GM23338 (cell line): ENCODE measurements around the gene TERT. TPM values are rescaled to one million over a fixed set of nuclear protein-coding genes. Genes with fewer than 3 reads are reported as not detected.

Experiments
- ATAC-seq: fragments of 200-7000 bp; cut with Tn5 transposase; 3 replicates; pipeline ENCODE4 v1.9.1; 2020
- DNase-seq: peaks from one replicate; pipeline ENCODE4 v3.0.0-alpha.2; 2015; ENCODE audit warnings: low spot score
- H2AFZ ChIP-seq: fragments of 200-600 bp; sonication (generic); 2 replicates; pipeline ENCODE4 v1.8.0; 2016; ENCODE audit warnings: antibody characterized with exemption, mild to moderate bottlenecking, moderate library complexity
- H3F3A ChIP-seq: fragments of 200-600 bp; sonication (generic); replicated peaks from 2 replicates; pipeline ENCODE4 v1.8.0; 2017; ENCODE audit warnings: antibody characterized with exemption, mixed run types, low read depth
- H3K27ac ChIP-seq: fragments of 200-600 bp; sonication (generic); 2 replicates; pipeline ENCODE4 v1.6.1; 2016; ENCODE audit warnings: low read depth
- H3K27me3 ChIP-seq: fragments of 200-600 bp; sonication (generic); 2 replicates; pipeline ENCODE4 v1.8.0; 2016; ENCODE audit warnings: mild to moderate bottlenecking, mixed run types, moderate library complexity; ENCODE audit not compliant: insufficient read depth
- H3K36me3 ChIP-seq: fragments of 200-600 bp; sonication (generic); 2 replicates; pipeline ENCODE4 v1.8.0; 2016; ENCODE audit warnings: mild to moderate bottlenecking; ENCODE audit not compliant: insufficient read depth
- H3K4me1 ChIP-seq: fragments of 200-600 bp; sonication (generic); 2 replicates; pipeline ENCODE4 v1.8.0; 2016; ENCODE audit warnings: mild to moderate bottlenecking, moderate library complexity; ENCODE audit not compliant: insufficient read depth
- H3K4me2 ChIP-seq: fragments of 200-600 bp; sonication (generic); 2 replicates; pipeline ENCODE4 v1.7.1; 2017; ENCODE audit warnings: mixed run types
- H3K4me3 ChIP-seq: fragments of 200-600 bp; sonication (generic); 2 replicates; pipeline ENCODE4 v1.6.1; 2016; ENCODE audit warnings: mixed run types
- H3K79me2 ChIP-seq: fragments of 200-600 bp; sonication (generic); replicated peaks from 2 replicates; pipeline ENCODE4 v1.8.0; 2017; ENCODE audit warnings: mild to moderate bottlenecking; ENCODE audit not compliant: insufficient read depth
- H3K9me2 ChIP-seq: fragments of 200-600 bp; sonication (generic); 2 replicates; pipeline ENCODE4 v1.8.0; 2017; ENCODE audit not compliant: insufficient read depth
- H4K20me1 ChIP-seq: fragments of 200-600 bp; sonication (generic); replicated peaks from 2 replicates; pipeline ENCODE4 v1.8.0; 2017; ENCODE audit warnings: mild to moderate bottlenecking; ENCODE audit not compliant: insufficient read depth
- H3K27ac Mint-ChIP-seq: 2 replicates; pipeline ENCODE4 v1.8.0; 2020; ENCODE audit warnings: inconsistent platforms, mild to moderate bottlenecking, moderate library complexity, mixed read lengths
- H3K27me3 Mint-ChIP-seq: 3 replicates; pipeline ENCODE4 v1.8.0; 2022; ENCODE audit warnings: low read depth, mild to moderate bottlenecking, moderate library complexity, mixed read lengths, inconsistent platforms; ENCODE audit not compliant: insufficient read depth, poor library complexity
- H3K36me3 Mint-ChIP-seq: 3 replicates; pipeline ENCODE4 v1.8.0; 2021; ENCODE audit warnings: low read depth, mild to moderate bottlenecking, inconsistent platforms, moderate library complexity, mixed read lengths
- H3K4me1 Mint-ChIP-seq: 3 replicates; pipeline ENCODE4 v1.8.0; 2020; ENCODE audit warnings: mild to moderate bottlenecking, inconsistent platforms, mixed read lengths
- H3K4me3 Mint-ChIP-seq: 3 replicates; pipeline ENCODE4 v1.8.0; 2021; ENCODE audit warnings: moderate library complexity, mild to moderate bottlenecking, inconsistent platforms, mixed read lengths
- H3K9me3 Mint-ChIP-seq: 3 replicates; pipeline ENCODE4 v1.8.0; 2020; ENCODE audit warnings: moderate library complexity, mild to moderate bottlenecking, inconsistent platforms, mixed read lengths
- ETS1 ChIP-seq: IDR thresholded peaks from 2 replicates; pipeline ENCODE4 v1.6.1; 2016; ENCODE audit warnings: antibody characterized with exemption
- EZH2 ChIP-seq: fragments of 200-600 bp; sonication (generic); IDR thresholded peaks from one replicate; pipeline ENCODE4 v1.8.0; 2017; ENCODE audit warnings: antibody characterized with exemption, mild to moderate bottlenecking, low read depth; ENCODE audit not compliant: unreplicated experiment
- EZH2phosphoT487 ChIP-seq: fragments of 200-600 bp; sonication (generic); IDR thresholded peaks from one replicate; pipeline ENCODE4 v1.8.1; 2018; ENCODE audit warnings: antibody characterized with exemption; ENCODE audit not compliant: unreplicated experiment
- JUNB ChIP-seq: IDR thresholded peaks from one replicate; pipeline ENCODE4 v1.6.1; 2016; ENCODE audit warnings: antibody characterized with exemption; ENCODE audit not compliant: unreplicated experiment
- NANOG ChIP-seq: IDR thresholded peaks from 2 replicates; pipeline ENCODE4 v1.6.1; 2016; ENCODE audit warnings: antibody characterized with exemption, borderline replicate concordance
- POLR2AphosphoS5 ChIP-seq: IDR thresholded peaks from 2 replicates; pipeline ENCODE4 v1.6.1; 2016; ENCODE audit warnings: antibody characterized with exemption, low read depth
- REST ChIP-seq: IDR thresholded peaks from one replicate; pipeline ENCODE4 v1.6.1; 2018; ENCODE audit warnings: antibody characterized with exemption; ENCODE audit not compliant: unreplicated experiment
- ZNF331 ChIP-seq: fragments of 250-450 bp; sonication (Bioruptor Pico); IDR thresholded peaks from 2 replicates; pipeline ENCODE4 v1.5.0; 2020; ENCODE audit warnings: low read depth, mild to moderate bottlenecking, moderate library complexity
- ZNF462 ChIP-seq: fragments of 250-450 bp; sonication (Bioruptor Pico); IDR thresholded peaks from 2 replicates; pipeline ENCODE4 v1.5.0; 2020; ENCODE audit warnings: mild to moderate bottlenecking, moderate library complexity
- polyA plus RNA-seq: library from polyadenylated mRNA; unstranded; fragments of >200 nt; fragmentation: Nextera tagmentation; extraction: Ambion mirVana; gene quantifications from 2 replicates; pipeline ENCODE4 v1.2.1, GENCODE V29; 2016
- total RNA-seq: library from RNA; depleted of rRNA; stranded (reverse); fragments of >200 nt; shearing (Covaris generic); gene quantifications from 2 replicates; pipeline ENCODE4 v1.2.3, GENCODE V29; 2014

The TERT gene
- total and polyA plus RNA-seq, 2 experiments from 2014 or later: 9.8 to 46.4 TPM

- no peak for TF ChIP-seq EZH2
- no peak for TF ChIP-seq ZNF462
- TF ChIP-seq NANOG: no peak
These were observed 16.0 kb downstream of the TERT start (continued) for GRCh38 chr5:1278656-1279442.

DNA sequence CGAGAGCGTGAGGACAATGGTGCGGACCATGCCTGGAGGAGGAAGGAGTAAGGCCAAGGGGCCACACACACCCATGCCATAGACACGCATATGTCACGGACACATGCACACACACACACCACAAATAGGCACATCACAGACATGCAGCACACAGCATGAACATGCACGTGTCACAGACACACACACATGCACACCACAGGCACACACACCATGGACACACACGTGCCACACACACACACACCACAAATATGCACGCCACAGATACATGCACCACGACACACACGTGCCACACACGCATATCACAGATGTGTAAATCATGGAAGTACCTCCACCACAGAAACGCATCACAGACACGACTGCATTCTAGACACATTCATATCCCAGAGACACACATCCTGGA is 16.7 kb downstream of the TERT start:
- H3K4me3 ChIP-seq: no peak overlapping the region
- 0 out of 2 replicates have a peak, but pooled peaks cover 5% of the 10 kb centered on the region for H3K36me3 ChIP-seq
- no peaks in the 10 kb centered on the region for H3K9me2 ChIP-seq
- H3K27ac ChIP-seq: no peak overlapping the region
- no peak for ATAC-seq
- Mint-ChIP-seq H3K36me3 (peaks cover 27% of the 10 kb centered on the region), H3K4me1 (no peaks in the 10 kb centered on the region), H3K4me3 (no peak overlapping the region), H3K27ac (no peak overlapping the region), H3K9me3 (no peaks in the 10 kb centered on the region; the same call in 2 of the 3 replicates), H3K27me3 (peaks cover 5% of the 10 kb centered on the region)
- no peak overlapping the region for H2AFZ ChIP-seq
- H3K4me2 ChIP-seq: no peak overlapping the region
- no peak for DNase-seq
- no peaks in the 10 kb centered on the region for H4K20me1 ChIP-seq
- H3K4me1 ChIP-seq: no peaks in the 10 kb centered on the region
- no peaks in the 10 kb centered on the region for H3F3A ChIP-seq
- H3K79me2 ChIP-seq: peaks cover 27% of the 10 kb centered on the region
- H3K27me3 ChIP-seq: no peaks in the 10 kb centered on the region
- no peak for TF ChIP-seq ETS1
- TF ChIP-seq ZNF331: no peak
- no peak for TF ChIP-seq EZH2phosphoT487
- TF ChIP-seq REST: no peak
- TF ChIP-seq POLR2AphosphoS5: no peak
- TF ChIP-seq JUNB: no peak
- no peak for TF ChIP-seq EZH2
- no peak for TF ChIP-seq NANOG
